ENCODE results near the gene TP53INP2.

Gene TP53INP2

DNA sequence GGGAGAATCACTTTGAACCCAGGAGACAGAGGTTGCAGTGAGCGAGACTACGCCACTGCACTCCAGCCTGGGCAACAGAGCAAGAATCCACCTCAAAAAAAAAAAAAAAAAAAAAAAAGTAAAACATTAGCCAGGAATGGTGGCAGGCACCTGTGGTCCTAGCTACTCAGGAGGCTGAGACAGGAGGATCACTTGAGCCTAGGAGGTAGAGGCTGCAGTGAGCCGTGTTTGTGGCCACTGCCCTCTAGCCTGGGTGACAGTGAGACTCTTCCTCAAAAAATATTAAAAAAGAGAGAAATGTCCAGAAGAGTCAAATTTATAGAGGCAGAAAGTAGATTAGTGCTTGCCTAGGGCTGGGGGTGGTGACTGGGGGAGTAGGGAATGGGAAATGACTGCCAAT, 20.5 kb upstream of the TP53INP2 start:
- no peaks in the 10 kb centered on the region for H4K20me1 ChIP-seq (ENCODE audit: insufficient read depth, low read length)

DNA sequence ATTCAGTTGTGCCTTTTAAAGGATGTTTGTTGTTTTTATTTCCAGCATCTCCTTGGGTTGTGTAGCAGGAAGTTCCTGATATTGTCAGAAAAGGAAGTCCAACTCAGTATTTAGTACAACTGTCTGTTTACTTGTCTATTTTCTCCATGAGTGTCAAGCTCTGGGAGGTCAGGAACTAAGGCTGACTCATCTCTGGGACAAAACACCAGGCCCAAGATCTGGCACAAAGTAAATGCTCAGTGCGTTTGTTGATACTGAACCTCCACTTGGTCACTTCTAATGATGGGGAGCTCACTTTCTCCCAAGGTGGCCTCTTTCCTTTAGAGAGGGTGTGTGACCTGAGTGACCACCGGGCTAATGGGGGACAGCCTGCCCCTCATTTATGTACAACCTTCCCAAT, 14.7 kb upstream of the TP53INP2 start:
- H3K79me2 ChIP-seq (ENCODE audit: insufficient read depth, low read length): no peaks in the 10 kb centered on the region
- H3K4me2 ChIP-seq (ENCODE audit: low read length): no peak overlapping the region
- H3F3A ChIP-seq (ENCODE audit: insufficient read depth, low read length): no peaks in the 10 kb centered on the region
- H3K9me3 ChIP-seq (ENCODE audit: low read length): no peaks in the 10 kb centered on the region
- no peaks in the 10 kb centered on the region for H3K9me2 ChIP-seq (ENCODE audit: low read depth, low read length)
- no peak overlapping the region for H2AFZ ChIP-seq (ENCODE audit: low read length)
- no peaks in the 10 kb centered on the region for H4K20me1 ChIP-seq (ENCODE audit: insufficient read depth, low read length)
- H3K27ac ChIP-seq (ENCODE audit: low read depth, low read length, poor library complexity, severe bottlenecking): no peak overlapping the region
- no peaks in the 10 kb centered on the region for H3K36me3 ChIP-seq (ENCODE audit: insufficient read depth, low read length)
- no peaks in the 10 kb centered on the region for H3K4me1 ChIP-seq (ENCODE audit: insufficient read depth, low read length, severe bottlenecking)
- no peak overlapping the region for H3K4me3 ChIP-seq (ENCODE audit: low read depth, low read length, poor library complexity, severe bottlenecking)
- H3K27me3 ChIP-seq (ENCODE audit: insufficient read depth, low read length): no peaks in the 10 kb centered on the region
- TF ChIP-seq CTCF (IDR thresholded peaks at IDR 0.05; ENCODE audit: low read length) (no peak), EZH2 (IDR thresholded peaks at IDR 0.05; ENCODE audit: borderline replicate concordance, low read length) (no peak)
- H3K9ac ChIP-seq (ENCODE audit: low read length): no peak overlapping the region

More for the DNA sequence above, 20.5 kb upstream of the TP53INP2 start:
- Histone ChIP-seq H3K36me3 (ENCODE audit: insufficient read depth, low read length) (no peaks in the 10 kb centered on the region), H3F3A (ENCODE audit: insufficient read depth, low read length) (no peaks in the 10 kb centered on the region), H3K9ac (ENCODE audit: low read length) (no peak overlapping the region), H3K79me2 (ENCODE audit: insufficient read depth, low read length) (no peaks in the 10 kb centered on the region), H3K27ac (ENCODE audit: low read depth, low read length, poor library complexity, severe bottlenecking) (no peak overlapping the region), H3K4me3 (ENCODE audit: low read depth, low read length, poor library complexity, severe bottlenecking) (no peak overlapping the region), H3K4me1 (ENCODE audit: insufficient read depth, low read length, severe bottlenecking) (no peaks in the 10 kb centered on the region), H2AFZ (ENCODE audit: low read length) (no peak overlapping the region), H3K9me2 (ENCODE audit: low read depth, low read length) (no peaks in the 10 kb centered on the region), H3K9me3 (ENCODE audit: low read length) (no peaks in the 10 kb centered on the region), H3K4me2 (ENCODE audit: low read length) (no peak overlapping the region), H3K27me3 (ENCODE audit: insufficient read depth, low read length) (no peaks in the 10 kb centered on the region)
- no peak for TF ChIP-seq CTCF (IDR thresholded peaks at IDR 0.05; ENCODE audit: low read length)
- TF ChIP-seq EZH2 (IDR thresholded peaks at IDR 0.05; ENCODE audit: borderline replicate concordance, low read length): no peak

- no peaks in the 10 kb centered on the region for H3F3A ChIP-seq (ENCODE audit: insufficient read depth, low read length)
- no peak overlapping the region for H3K4me3 ChIP-seq (ENCODE audit: low read depth, low read length, poor library complexity, severe bottlenecking)
- H3K9me3 ChIP-seq (ENCODE audit: low read length): no peaks in the 10 kb centered on the region
- H3K4me1 ChIP-seq (ENCODE audit: insufficient read depth, low read length, severe bottlenecking): no peaks in the 10 kb centered on the region
- TF ChIP-seq EZH2 (IDR thresholded peaks at IDR 0.05; ENCODE audit: borderline replicate concordance, low read length): no peak
- TF ChIP-seq CTCF (IDR thresholded peaks at IDR 0.05; ENCODE audit: low read length): no peak
- H4K20me1 ChIP-seq (ENCODE audit: insufficient read depth, low read length): no peaks in the 10 kb centered on the region
- no peaks in the 10 kb centered on the region for H3K9me2 ChIP-seq (ENCODE audit: low read depth, low read length)
- no peaks in the 10 kb centered on the region for H3K27me3 ChIP-seq (ENCODE audit: insufficient read depth, low read length)
- no peak overlapping the region for H2AFZ ChIP-seq (ENCODE audit: low read length)
- H3K36me3 ChIP-seq (ENCODE audit: insufficient read depth, low read length): no peaks in the 10 kb centered on the region
- no peaks in the 10 kb centered on the region for H3K79me2 ChIP-seq (ENCODE audit: insufficient read depth, low read length)
- H3K4me2 ChIP-seq (ENCODE audit: low read length): no peak overlapping the region
- H3K27ac ChIP-seq (ENCODE audit: low read depth, low read length, poor library complexity, severe bottlenecking): no peak overlapping the region
- no peak overlapping the region for H3K9ac ChIP-seq (ENCODE audit: low read length)
Observed at GRCh38 chr20:34691838-34692237, 12.3 kb upstream of the TP53INP2 start.

All from OCI-LY1 (cell line).